ENCODE measurements around the gene ARHGAP28. TPM values are rescaled to one million over a fixed set of nuclear protein-coding genes. Genes with fewer than 3 reads are reported as not detected.

ARHGAP28 gene
- total RNA-seq, 2 experiments from 2014 or later, result not detected

- H3K4me3 Mint-ChIP-seq, result no peak overlapping the region
- intact Hi-C loops (cut with micrococcal nuclease), result no loop called here
- TF ChIP-seq CTCF (IDR thresholded peaks at IDR 0.05), result no peak
- H3K36me3 Mint-ChIP-seq (ENCODE audit: low read depth), result no peaks in the 10 kb centered on the region
- ChIA-PET POLR2A (no interaction called here), CTCF (no interaction called here)
- DNase-seq (no peak), ATAC-seq (no peak)
- H3K9me3 Mint-ChIP-seq, result peaks cover 10% of the 10 kb centered on the region
- peaks cover 1% of the 10 kb centered on the region for H3K27me3 Mint-ChIP-seq
- H3K4me1 Mint-ChIP-seq (ENCODE audit: low read depth), result no peaks in the 10 kb centered on the region
- H3K27ac Mint-ChIP-seq, result no peak overlapping the region
Observed at GRCh38 chr18:6850396-6850795, 120.9 kb downstream of the ARHGAP28 start.

- H3K36me3 Mint-ChIP-seq (ENCODE audit: low read depth), result no peaks in the 10 kb centered on the region
- no peak for TF ChIP-seq CTCF (IDR thresholded peaks at IDR 0.05)
- no peak for ATAC-seq
- H3K27me3 Mint-ChIP-seq, result no peaks in the 10 kb centered on the region
- CTCF ChIA-PET, result no interaction called here
- H3K4me1 Mint-ChIP-seq (ENCODE audit: low read depth), result no peaks in the 10 kb centered on the region
- H3K27ac Mint-ChIP-seq, result no peak overlapping the region
- intact Hi-C loops (cut with micrococcal nuclease), result no loop called here
- peaks cover 10% of the 10 kb centered on the region for H3K9me3 Mint-ChIP-seq
- POLR2A ChIA-PET, result no interaction called here
- DNase-seq, result no peak
- H3K4me3 Mint-ChIP-seq, result no peak overlapping the region
Observed at GRCh38 chr18:6851480-6851879, 122.0 kb downstream of the ARHGAP28 start.

GRCh38 chr18:6854811-6855210, 125.3 kb downstream of the ARHGAP28 start:
- Mint-ChIP-seq H3K4me3 (no peak overlapping the region), H3K36me3 (ENCODE audit: low read depth) (no peaks in the 10 kb centered on the region), H3K9me3 (peaks cover 9% of the 10 kb centered on the region), H3K27ac (no peak overlapping the region), H3K27me3 (no peaks in the 10 kb centered on the region), H3K4me1 (ENCODE audit: low read depth) (no peaks in the 10 kb centered on the region)
- intact Hi-C loops (cut with micrococcal nuclease), result no loop called here
- ATAC-seq (no peak), DNase-seq (no peak)
- CTCF ChIA-PET, result no interaction called here
- POLR2A ChIA-PET, result interaction anchor here (0.7 kb wide), 1 partner anchor 409 kb away, joined by 3 read pairs; no protein-coding TSS in a partner anchor
- TF ChIP-seq CTCF (IDR thresholded peaks at IDR 0.05), result no peak

GRCh38 chr18:6855767-6856166, 126.3 kb downstream of the ARHGAP28 start:
- Mint-ChIP-seq H3K4me3 (no peak overlapping the region), H3K27ac (no peak overlapping the region), H3K4me1 (ENCODE audit: low read depth) (no peaks in the 10 kb centered on the region), H3K36me3 (ENCODE audit: low read depth) (no peaks in the 10 kb centered on the region), H3K9me3 (peaks cover 8% of the 10 kb centered on the region), H3K27me3 (no peaks in the 10 kb centered on the region)
- POLR2A ChIA-PET, result no interaction called here
- no peak for ATAC-seq
- no peak for TF ChIP-seq CTCF (IDR thresholded peaks at IDR 0.05)
- DNase-seq, result no peak
- intact Hi-C loops (cut with micrococcal nuclease), result no loop called here
- CTCF ChIA-PET, result no interaction called here

- Mint-ChIP-seq H3K36me3 (ENCODE audit: low read depth) (no peaks in the 10 kb centered on the region), H3K4me1 (ENCODE audit: low read depth) (no peaks in the 10 kb centered on the region), H3K4me3 (no peak overlapping the region), H3K9me3 (peaks cover 3% of the 10 kb centered on the region), H3K27ac (no peak overlapping the region), H3K27me3 (no peaks in the 10 kb centered on the region)
- CTCF ChIA-PET, result no interaction called here
- TF ChIP-seq CTCF (IDR thresholded peaks at IDR 0.05), result no peak
- ATAC-seq (no peak), DNase-seq (no peak)
- intact Hi-C loops (cut with micrococcal nuclease), result no loop called here
- POLR2A ChIA-PET, result no interaction called here
Observed at GRCh38 chr18:6857300-6857699, 127.8 kb downstream of the ARHGAP28 start.
